Astrocyte (in vitro differentiated cells and primary cell): Measurements from ENCODE around the gene KRT77. TPM values are rescaled to one million over a fixed set of nuclear protein-coding genes. Genes with fewer than 3 reads are reported as not detected.

Source experiments
- DNase-seq: peaks from one replicate; pipeline ENCODE4 v3.0.0-alpha.2; 2010; ENCODE audit warnings: low read depth
- FAIRE-seq: peaks from 2 replicates; lab custom pipeline; 2011; peaks lifted over from hg19 to GRCh38; lab: Jason Lieb, UNC
- H2AFZ ChIP-seq: 2 replicates; pipeline ENCODE4 v1.6.0; 2012; ENCODE audit warnings: low read depth, low read length, inconsistent platforms
- H3K27ac ChIP-seq: 2 replicates; pipeline ENCODE4 v1.5.1; 2011; ENCODE audit warnings: low read depth, low read length, inconsistent platforms
- H3K27me3 ChIP-seq: 2 replicates; pipeline ENCODE4 v1.6.0; 2011; ENCODE audit warnings: low read length, inconsistent platforms; ENCODE audit not compliant: insufficient read depth
- H3K36me3 ChIP-seq: 2 replicates; pipeline ENCODE4 v1.5.1; 2011; ENCODE audit warnings: low read length, inconsistent platforms; ENCODE audit not compliant: insufficient read depth
- H3K4me1 ChIP-seq: 2 replicates; pipeline ENCODE4 v1.5.1; 2011; ENCODE audit warnings: low read length, inconsistent platforms; ENCODE audit not compliant: insufficient read depth
- H3K4me2 ChIP-seq: 2 replicates; pipeline ENCODE4 v1.6.0; 2012; ENCODE audit warnings: low read length, inconsistent platforms
- H3K4me3 ChIP-seq: 2 replicates; pipeline ENCODE4 v1.5.1; 2011; ENCODE audit warnings: low read depth, mild to moderate bottlenecking, low read length, inconsistent platforms; ENCODE audit not compliant: insufficient read depth
- H3K79me2 ChIP-seq: 2 replicates; pipeline ENCODE4 v1.6.0; 2012; ENCODE audit warnings: mild to moderate bottlenecking, low read length, inconsistent platforms; ENCODE audit not compliant: insufficient read depth
- H3K9ac ChIP-seq: 2 replicates; pipeline ENCODE4 v1.6.0; 2012; ENCODE audit warnings: mild to moderate bottlenecking, low read length, inconsistent platforms
- H3K9me3 ChIP-seq: 2 replicates; pipeline ENCODE4 v1.5.1; 2012; ENCODE audit warnings: low read depth, mild to moderate bottlenecking, low read length, inconsistent platforms; ENCODE audit not compliant: insufficient read depth
- H4K20me1 ChIP-seq: 2 replicates; pipeline ENCODE4 v1.6.0; 2012; ENCODE audit warnings: low read length, inconsistent platforms; ENCODE audit not compliant: insufficient read depth
- H3K27ac Mint-ChIP-seq: one replicate; pipeline ENCODE4 v1.8.0; 2021; ENCODE audit warnings: mild to moderate bottlenecking, mixed read lengths; ENCODE audit not compliant: unreplicated experiment
- H3K27me3 Mint-ChIP-seq: one replicate; pipeline ENCODE4 v1.8.0; 2021; ENCODE audit warnings: low read depth, mixed read lengths; ENCODE audit not compliant: unreplicated experiment
- H3K36me3 Mint-ChIP-seq: one replicate; pipeline ENCODE4 v1.8.0; 2021; ENCODE audit warnings: low read depth, mixed read lengths; ENCODE audit not compliant: unreplicated experiment
- H3K4me1 Mint-ChIP-seq: one replicate; pipeline ENCODE4 v1.8.0; 2021; ENCODE audit warnings: low read depth, mixed read lengths; ENCODE audit not compliant: unreplicated experiment
- H3K4me3 Mint-ChIP-seq: one replicate; pipeline ENCODE4 v1.8.0; 2021; ENCODE audit warnings: mild to moderate bottlenecking, moderate library complexity, mixed read lengths; ENCODE audit not compliant: unreplicated experiment
- H3K9me3 Mint-ChIP-seq: one replicate; pipeline ENCODE4 v1.8.0; 2021; ENCODE audit warnings: mild to moderate bottlenecking, mixed read lengths; ENCODE audit not compliant: unreplicated experiment
- EZH2 ChIP-seq: IDR thresholded peaks from 2 replicates; pipeline ENCODE4 v1.6.1; 2012; ENCODE audit warnings: mild to moderate bottlenecking, low read length, inconsistent platforms; ENCODE audit not compliant: insufficient read depth
- total RNA-seq: library from RNA; stranded (reverse); gene quantifications from 2 replicates; pipeline ENCODE4 v1.2.1, GENCODE V29; 2021
- TF ChIP-seq, protein P1 (sequence below): IDR thresholded peaks from 2 replicates; pipeline ENCODE4 v1.5.1; 2011; ENCODE audit warnings: low read depth, mild to moderate bottlenecking, inconsistent platforms, low read length, moderate library complexity; ENCODE audit not compliant: insufficient read depth

Gene KRT77
- total RNA-seq, 1 donor from 2014 or later: not detected

DNA sequence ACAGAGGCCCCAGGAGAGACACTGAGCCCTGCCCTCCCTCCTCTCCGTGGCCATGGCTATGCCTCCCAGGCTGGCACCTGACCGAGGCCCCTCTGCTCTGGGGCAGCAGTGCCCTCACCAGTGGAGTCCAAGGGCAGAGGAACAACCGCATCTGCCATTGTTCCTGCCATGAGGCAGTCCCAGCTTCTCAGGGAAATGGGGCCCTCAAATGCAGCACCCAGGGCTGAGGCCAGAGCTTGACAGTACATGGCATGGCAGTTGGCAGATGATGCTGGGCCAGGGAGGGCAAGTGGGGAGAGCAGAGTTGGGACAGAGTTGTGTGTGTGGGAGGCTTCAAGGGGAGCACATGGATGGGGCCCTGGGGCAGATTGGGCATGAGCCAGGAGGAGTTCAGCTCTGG lies 21.1 kb upstream of the KRT77 start:
- H2AFZ ChIP-seq: no peak overlapping the region
- no peaks in the 10 kb centered on the region for H3K4me1 ChIP-seq
- no peak overlapping the region for H3K27ac ChIP-seq
- FAIRE-seq: no peak
- Mint-ChIP-seq H3K9me3 (peaks cover 10% of the 10 kb centered on the region), H3K27ac (no peak overlapping the region), H3K27me3 (peaks cover 70% of the 10 kb centered on the region), H3K36me3 (peaks cover 3% of the 10 kb centered on the region), H3K4me3 (no peak overlapping the region), H3K4me1 (no peaks in the 10 kb centered on the region)
- H3K9ac ChIP-seq: no peak overlapping the region
- H3K4me2 ChIP-seq: no peak overlapping the region
- TF ChIP-seq, protein P1, sequence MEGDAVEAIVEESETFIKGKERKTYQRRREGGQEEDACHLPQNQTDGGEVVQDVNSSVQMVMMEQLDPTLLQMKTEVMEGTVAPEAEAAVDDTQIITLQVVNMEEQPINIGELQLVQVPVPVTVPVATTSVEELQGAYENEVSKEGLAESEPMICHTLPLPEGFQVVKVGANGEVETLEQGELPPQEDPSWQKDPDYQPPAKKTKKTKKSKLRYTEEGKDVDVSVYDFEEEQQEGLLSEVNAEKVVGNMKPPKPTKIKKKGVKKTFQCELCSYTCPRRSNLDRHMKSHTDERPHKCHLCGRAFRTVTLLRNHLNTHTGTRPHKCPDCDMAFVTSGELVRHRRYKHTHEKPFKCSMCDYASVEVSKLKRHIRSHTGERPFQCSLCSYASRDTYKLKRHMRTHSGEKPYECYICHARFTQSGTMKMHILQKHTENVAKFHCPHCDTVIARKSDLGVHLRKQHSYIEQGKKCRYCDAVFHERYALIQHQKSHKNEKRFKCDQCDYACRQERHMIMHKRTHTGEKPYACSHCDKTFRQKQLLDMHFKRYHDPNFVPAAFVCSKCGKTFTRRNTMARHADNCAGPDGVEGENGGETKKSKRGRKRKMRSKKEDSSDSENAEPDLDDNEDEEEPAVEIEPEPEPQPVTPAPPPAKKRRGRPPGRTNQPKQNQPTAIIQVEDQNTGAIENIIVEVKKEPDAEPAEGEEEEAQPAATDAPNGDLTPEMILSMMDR: no peak
- TF ChIP-seq EZH2: no peak
- H4K20me1 ChIP-seq: no peaks in the 10 kb centered on the region
- H3K4me3 ChIP-seq: no peak overlapping the region
- H3K36me3 ChIP-seq: no peaks in the 10 kb centered on the region
- H3K79me2 ChIP-seq: no peaks in the 10 kb centered on the region
- DNase-seq: no peak
- H3K9me3 ChIP-seq: no peaks in the 10 kb centered on the region
- peaks cover 18% of the 10 kb centered on the region for H3K27me3 ChIP-seq

DNA sequence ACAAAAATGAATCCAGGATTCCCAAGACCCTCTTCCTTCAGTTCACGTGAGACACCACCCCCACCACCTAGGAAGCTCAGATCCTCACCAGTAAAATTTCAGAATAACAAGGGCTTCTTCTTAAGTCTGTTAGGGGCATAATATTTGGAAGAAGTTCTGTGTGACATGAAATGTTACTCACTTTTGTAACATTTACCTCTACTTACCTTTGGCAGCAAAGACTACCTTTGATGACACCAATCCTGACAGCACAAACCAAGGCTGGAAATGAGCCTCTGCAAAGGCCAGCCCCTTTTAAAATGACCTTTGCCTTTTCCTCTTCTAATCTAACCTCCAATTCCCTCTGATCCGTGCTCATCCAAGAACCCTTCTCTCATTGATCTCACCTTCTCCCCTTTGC lies 19.4 kb upstream of the KRT77 start:
- Mint-ChIP-seq H3K36me3 (peaks cover 3% of the 10 kb centered on the region), H3K9me3 (peaks cover 10% of the 10 kb centered on the region), H3K27me3 (peaks cover 75% of the 10 kb centered on the region), H3K4me3 (no peak overlapping the region), H3K27ac (no peak overlapping the region), H3K4me1 (no peaks in the 10 kb centered on the region)
- Histone ChIP-seq H2AFZ (no peak overlapping the region), H3K9ac (no peak overlapping the region), H3K4me2 (no peak overlapping the region), H3K27ac (no peak overlapping the region), H4K20me1 (no peaks in the 10 kb centered on the region), H3K4me3 (no peak overlapping the region), H3K79me2 (no peaks in the 10 kb centered on the region), H3K4me1 (no peaks in the 10 kb centered on the region), H3K36me3 (no peaks in the 10 kb centered on the region), H3K27me3 (peaks cover 14% of the 10 kb centered on the region), H3K9me3 (no peaks in the 10 kb centered on the region)
- DNase-seq: no peak
- FAIRE-seq: no peak
- no peak for TF ChIP-seq EZH2
- TF ChIP-seq, protein P1: no peak

- TF ChIP-seq EZH2: no peak
- TF ChIP-seq, protein P1: no peak
- Histone ChIP-seq H3K27me3 (peaks cover 13% of the 10 kb centered on the region), H3K4me2 (no peak overlapping the region), H3K9ac (no peak overlapping the region), H3K27ac (no peak overlapping the region), H3K36me3 (no peaks in the 10 kb centered on the region), H3K9me3 (no peaks in the 10 kb centered on the region), H3K79me2 (no peaks in the 10 kb centered on the region), H2AFZ (no peak overlapping the region), H3K4me1 (no peaks in the 10 kb centered on the region), H4K20me1 (no peaks in the 10 kb centered on the region), H3K4me3 (no peak overlapping the region)
- peaks cover 10% of the 10 kb centered on the region for H3K9me3 Mint-ChIP-seq
- no peak overlapping the region for H3K27ac Mint-ChIP-seq
- no peak overlapping the region for H3K4me3 Mint-ChIP-seq
- FAIRE-seq (no peak), DNase-seq (no peak)
- peaks cover 78% of the 10 kb centered on the region for H3K27me3 Mint-ChIP-seq
- no peaks in the 10 kb centered on the region for H3K4me1 Mint-ChIP-seq
- peaks cover 3% of the 10 kb centered on the region for H3K36me3 Mint-ChIP-seq
Observed at GRCh38 chr12:52721838-52722470, 18.6 kb upstream of the KRT77 start.
